ENCODE data around the gene HOXD13.

- TF ChIP-seq, protein P1, sequence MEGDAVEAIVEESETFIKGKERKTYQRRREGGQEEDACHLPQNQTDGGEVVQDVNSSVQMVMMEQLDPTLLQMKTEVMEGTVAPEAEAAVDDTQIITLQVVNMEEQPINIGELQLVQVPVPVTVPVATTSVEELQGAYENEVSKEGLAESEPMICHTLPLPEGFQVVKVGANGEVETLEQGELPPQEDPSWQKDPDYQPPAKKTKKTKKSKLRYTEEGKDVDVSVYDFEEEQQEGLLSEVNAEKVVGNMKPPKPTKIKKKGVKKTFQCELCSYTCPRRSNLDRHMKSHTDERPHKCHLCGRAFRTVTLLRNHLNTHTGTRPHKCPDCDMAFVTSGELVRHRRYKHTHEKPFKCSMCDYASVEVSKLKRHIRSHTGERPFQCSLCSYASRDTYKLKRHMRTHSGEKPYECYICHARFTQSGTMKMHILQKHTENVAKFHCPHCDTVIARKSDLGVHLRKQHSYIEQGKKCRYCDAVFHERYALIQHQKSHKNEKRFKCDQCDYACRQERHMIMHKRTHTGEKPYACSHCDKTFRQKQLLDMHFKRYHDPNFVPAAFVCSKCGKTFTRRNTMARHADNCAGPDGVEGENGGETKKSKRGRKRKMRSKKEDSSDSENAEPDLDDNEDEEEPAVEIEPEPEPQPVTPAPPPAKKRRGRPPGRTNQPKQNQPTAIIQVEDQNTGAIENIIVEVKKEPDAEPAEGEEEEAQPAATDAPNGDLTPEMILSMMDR (conservative IDR thresholded peaks at IDR 0.05; ENCODE audit: low read depth, low read length): no peak
- no peak for TF ChIP-seq EZH2 (IDR thresholded peaks at IDR 0.05; ENCODE audit: borderline replicate concordance, low read depth, low read length, poor library complexity, severe bottlenecking)
Measured at GRCh38 chr2:176068419-176068832, 24.1 kb upstream of the HOXD13 start.
